Limb (tissue), 2 donors: ENCODE results near the gene TNFSF12.

ENCODE experiments used
- DNase-seq, 2 donors: peaks; one replicate each; pipeline ENCODE4 v3.0.0-alpha.2; 2016; ENCODE audit errors: extremely low spot score in 2 of 2

Gene TNFSF12

DNA sequence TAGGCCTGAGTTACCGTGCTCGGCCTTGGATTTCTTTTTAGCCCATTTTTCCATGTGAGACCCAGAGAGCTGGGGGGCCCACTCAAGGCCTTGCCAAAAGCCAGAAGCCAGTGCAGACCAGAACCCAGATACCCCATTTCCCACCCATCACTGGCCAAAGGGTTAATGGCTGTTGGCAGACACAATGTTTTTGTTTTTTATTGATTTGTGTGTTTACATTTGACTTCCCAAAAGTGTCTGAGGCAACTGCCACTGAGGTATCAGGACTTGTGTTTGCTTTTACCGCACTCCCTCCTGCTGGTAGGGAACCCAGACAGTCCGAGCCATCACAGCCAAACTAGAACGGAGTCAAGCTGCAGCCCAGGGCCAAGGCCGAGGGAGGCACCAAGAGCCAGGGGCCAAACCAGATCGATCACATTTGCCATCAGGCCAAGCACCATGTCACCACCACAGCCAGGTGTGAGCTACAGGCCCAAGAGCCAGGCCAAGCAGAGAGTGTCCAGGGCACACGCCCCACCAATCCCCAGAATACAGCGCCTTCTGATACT, 7.7 kb upstream of the TNFSF12 start:
- DNase-seq = no peak

DNA sequence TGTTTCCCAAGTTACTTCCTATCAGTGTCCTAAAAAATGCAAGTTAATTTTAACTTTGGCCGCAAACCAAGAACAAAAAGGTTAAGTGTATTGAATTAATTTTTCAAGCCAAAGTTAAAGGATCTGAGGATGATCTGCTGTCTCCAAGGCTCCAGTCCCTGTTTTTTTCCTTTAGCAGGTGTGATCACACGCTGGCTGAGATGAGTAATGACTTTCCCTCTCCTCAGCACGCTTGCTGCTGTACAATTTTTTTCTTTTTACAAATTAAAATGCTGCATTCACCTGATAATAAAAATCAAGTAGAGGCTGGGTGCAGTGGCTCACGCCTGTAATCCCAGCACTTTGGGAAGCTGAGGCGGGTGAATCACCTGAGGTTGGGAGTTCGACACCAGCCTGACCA, 3.9 kb upstream of the TNFSF12 start:
- DNase-seq = no peak

DNA sequence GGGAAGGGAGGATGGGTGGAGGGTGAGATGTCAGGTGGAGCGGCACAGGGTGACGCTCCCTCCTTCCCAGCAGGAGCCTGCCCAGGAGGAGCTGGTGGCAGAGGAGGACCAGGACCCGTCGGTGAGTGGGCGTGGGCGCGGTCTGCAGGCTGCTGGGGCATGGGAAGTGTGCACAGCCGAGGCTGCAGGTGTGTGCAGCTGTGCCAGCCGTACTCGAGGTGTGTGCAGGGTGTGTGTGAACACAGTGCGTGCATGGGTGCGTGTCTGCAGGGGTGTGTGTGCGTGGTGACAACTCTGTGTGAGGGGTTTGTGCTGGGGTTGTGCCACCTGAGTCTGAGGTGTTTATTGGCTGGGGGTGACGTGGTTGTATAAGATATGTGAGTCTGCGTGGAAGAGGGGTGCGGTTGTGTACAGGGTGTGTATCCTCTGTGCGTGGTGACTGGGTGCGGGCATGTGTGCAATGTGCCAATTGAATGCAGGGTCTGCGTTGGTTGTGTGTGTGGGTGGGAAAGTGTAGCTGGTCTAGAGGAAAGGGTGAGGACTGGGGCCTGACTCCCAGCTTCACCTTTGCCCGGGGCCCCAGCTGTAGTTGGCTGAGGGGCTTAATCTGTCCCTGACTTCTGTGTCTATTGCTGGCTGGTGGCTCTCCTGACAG, 670 bp downstream of the TNFSF12 start:
- no peak for DNase-seq

DNA sequence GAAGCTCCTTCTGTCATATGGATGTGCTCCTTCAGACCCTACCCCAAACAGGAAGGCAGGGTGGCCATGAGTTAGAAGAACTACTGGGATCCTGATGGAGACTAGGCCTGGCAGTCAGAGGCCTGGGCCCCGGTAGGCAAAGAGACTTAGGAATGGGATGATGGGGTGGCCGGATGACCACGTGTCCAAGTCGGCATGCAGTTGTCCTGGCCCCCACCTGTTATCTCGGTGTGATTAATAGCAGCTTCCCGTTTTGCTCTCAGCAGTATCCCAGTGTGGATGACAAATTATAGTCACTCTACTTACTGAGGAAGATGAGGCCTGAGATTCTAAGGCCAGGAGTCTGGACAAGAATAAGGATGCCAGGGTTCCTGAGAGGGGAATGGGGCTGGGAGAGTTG, 1.5 kb downstream of the TNFSF12 start:
- no peak for DNase-seq

DNA sequence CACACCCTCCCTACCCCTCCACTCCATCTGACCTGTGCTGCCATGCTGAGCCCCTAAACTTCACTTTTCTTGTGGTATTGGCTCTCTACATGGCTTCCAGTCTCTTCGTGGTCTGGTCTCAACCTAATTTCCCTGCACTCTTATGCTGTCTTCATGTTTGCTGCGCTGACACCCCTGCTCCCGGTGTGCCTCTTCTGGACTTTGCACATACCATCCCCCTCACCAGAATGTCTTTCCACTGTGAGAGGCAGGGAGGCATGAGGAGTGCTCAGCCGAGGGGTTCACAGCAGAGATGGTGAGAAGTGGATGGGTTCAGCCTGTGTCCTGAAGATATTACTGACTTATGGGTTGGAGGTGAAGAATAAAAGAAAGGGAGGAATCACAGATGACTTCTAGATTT, 2.5 kb downstream of the TNFSF12 start:
- no peak for DNase-seq

DNA sequence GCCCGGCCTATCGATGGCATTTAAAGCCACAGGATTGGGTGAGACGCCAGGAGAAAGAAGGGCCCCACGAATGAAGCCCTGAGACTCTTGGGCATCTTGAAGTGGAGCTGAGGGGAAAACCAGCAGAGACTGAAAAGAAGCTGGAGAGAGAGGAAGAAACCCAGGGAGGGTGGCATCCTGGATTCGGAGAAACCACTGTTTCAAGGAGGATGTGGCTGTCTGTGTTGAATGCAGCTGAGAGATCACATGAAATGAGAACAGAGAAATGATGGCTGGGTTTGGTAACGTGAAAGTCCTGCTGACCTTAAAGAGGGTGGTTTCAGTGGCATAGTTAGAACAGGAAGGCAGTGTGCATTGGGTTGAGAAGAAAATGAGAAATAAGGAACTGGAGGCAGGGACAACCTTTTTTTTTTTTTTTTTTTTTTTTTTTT, 3.8 kb downstream of the TNFSF12 start:
- no peak for DNase-seq

DNA sequence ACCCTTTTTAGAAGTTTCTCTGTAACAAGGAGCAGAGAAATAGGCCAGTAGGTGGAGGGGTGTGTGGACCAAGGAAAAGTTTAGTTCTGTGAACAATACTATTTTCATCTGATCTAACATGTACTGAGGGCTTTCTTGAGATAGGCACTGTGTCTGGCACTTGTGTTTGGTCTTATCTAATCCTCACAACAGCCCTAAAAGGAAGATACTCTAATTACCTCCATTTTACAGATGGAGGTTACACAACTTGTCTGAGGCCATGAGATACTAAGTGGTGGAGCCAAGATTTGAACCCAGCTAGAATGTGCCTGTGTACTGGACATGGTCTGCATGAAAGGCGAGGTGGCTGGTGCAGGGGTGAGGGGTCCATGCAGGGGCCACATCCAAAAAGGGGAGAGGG, 4.5 kb downstream of the TNFSF12 start:
- no peak for DNase-seq

DNA sequence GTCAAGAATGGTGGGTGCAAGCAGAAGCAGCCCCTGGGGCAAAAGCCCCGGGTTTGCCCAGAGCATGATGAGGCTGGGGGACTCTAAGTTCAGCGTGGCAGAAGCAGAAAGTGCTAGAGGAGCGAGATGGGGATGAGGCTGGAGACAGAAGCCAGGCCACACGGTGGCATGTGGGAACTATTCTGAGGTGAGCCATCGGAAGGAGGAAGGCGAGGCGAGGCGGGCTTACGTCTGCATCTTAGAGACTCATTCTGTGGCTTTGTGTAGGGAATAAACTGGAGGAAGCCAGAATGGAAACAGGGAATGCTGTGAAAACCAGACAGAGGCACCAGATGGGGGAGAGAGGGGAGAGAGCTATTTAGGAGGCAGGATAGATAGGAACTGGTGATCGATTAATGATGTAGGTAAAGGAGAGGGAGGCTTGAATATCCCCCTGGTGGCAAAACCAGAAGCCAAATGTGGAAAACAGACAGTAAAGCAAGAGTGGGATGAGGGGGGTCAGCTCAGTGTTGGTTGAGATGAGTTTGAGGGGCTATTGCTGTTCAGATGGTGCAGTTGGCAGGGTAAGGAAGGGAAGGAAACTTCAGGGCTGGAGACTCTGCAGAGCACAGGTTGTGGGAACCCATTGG, 6.6 kb downstream of the TNFSF12 start:
- no peak for DNase-seq

DNA sequence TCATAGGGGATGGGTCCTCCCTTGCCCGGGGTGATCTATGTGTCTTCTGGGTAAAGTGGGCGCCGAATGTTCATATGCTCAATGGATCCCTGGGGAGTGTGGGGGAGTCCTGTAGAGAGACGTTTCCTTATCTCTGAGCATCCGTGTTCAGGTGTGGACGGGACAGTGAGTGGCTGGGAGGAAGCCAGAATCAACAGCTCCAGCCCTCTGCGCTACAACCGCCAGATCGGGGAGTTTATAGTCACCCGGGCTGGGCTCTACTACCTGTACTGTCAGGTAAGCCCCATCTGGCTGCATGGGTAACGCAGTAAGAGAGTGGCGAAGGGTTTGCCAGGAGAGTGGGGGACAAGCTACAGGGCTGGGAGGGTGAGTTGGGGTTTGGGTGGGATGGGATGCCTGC, 7.8 kb downstream of the TNFSF12 start:
- DNase-seq = no peak

DNA sequence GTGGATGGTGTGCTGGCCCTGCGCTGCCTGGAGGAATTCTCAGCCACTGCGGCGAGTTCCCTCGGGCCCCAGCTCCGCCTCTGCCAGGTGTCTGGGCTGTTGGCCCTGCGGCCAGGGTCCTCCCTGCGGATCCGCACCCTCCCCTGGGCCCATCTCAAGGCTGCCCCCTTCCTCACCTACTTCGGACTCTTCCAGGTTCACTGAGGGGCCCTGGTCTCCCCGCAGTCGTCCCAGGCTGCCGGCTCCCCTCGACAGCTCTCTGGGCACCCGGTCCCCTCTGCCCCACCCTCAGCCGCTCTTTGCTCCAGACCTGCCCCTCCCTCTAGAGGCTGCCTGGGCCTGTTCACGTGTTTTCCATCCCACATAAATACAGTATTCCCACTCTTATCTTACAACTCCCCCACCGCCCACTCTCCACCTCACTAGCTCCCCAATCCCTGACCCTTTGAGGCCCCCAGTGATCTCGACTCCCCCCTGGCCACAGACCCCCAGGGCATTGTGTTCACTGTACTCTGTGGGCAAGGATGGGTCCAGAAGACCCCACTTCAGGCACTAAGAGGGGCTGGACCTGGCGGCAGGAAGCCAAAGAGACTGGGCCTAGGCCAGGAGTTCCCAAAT, 8.4 kb downstream of the TNFSF12 start:
- DNase-seq = no peak

DNA sequence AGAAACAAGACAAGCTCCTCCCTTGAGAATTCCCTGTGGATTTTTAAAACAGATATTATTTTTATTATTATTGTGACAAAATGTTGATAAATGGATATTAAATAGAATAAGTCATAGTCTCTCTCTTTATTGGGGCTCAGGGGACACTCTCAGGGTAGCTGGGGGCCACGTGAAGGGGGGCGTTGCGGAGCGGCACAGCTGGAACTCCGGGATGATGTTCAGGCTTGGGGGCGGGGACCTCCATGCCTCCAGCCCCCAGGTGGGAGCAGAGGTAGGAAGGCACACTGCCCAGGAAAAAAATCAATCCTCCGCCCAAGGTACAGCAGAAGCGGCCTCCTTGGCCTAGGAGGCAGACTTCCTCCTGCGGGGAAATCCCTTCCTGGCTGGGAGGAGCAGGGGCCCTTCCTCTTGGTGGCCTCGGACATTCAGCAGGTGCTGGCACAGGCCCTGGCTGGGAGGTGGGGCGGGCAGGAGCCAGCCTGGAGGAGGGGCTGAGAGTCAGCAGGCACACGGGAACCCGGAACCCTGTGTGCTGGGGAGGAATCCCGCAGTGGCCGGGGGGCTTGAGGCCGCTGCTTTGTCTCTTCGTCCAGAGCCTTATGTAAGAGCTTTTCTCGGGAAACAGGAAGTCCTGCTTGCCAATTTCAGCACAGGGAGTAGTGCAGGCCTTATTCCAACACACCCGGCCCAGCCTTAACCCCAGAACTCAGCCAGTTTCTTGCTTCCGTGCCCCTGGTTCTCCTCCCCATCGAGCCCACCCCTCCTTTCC, 9.1 kb downstream of the TNFSF12 start:
- peak; percentile 75 to 82 for DNase-seq

DNA sequence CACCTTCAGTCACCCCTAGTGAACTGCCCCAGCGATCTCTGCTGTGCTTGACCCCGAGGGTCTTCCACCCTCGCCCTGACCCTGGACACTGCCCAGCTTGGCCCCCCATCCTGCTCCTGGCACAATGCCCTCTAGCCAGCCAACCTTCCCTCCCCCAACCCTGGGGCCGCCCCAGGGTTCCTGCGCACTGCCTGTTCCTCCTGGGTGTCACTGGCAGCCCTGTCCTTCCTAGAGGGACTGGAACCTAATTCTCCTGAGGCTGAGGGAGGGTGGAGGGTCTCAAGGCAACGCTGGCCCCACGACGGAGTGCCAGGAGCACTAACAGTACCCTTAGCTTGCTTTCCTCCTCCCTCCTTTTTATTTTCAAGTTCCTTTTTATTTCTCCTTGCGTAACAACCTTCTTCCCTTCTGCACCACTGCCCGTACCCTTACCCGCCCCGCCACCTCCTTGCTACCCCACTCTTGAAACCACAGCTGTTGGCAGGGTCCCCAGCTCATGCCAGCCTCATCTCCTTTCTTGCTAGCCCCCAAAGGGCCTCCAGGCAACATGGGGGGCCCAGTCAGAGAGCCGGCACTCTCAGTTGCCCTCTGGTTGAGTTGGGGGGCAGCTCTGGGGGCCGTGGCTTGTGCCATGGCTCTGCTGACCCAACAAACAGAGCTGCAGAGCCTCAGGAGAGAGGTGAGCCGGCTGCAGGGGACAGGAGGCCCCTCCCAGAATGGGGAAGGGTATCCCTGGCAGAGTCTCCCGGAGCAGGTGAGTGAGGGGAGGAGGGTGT, 9.9 kb downstream of the TNFSF12 start, which contains the start of gene TNFSF13:
Gene TNFSF13 (plus strand): TSS at position 207 of the 776 bp plus-strand sequence. CDS start 290 bp downstream, at position 497.
- DNase-seq = no peak

DNA sequence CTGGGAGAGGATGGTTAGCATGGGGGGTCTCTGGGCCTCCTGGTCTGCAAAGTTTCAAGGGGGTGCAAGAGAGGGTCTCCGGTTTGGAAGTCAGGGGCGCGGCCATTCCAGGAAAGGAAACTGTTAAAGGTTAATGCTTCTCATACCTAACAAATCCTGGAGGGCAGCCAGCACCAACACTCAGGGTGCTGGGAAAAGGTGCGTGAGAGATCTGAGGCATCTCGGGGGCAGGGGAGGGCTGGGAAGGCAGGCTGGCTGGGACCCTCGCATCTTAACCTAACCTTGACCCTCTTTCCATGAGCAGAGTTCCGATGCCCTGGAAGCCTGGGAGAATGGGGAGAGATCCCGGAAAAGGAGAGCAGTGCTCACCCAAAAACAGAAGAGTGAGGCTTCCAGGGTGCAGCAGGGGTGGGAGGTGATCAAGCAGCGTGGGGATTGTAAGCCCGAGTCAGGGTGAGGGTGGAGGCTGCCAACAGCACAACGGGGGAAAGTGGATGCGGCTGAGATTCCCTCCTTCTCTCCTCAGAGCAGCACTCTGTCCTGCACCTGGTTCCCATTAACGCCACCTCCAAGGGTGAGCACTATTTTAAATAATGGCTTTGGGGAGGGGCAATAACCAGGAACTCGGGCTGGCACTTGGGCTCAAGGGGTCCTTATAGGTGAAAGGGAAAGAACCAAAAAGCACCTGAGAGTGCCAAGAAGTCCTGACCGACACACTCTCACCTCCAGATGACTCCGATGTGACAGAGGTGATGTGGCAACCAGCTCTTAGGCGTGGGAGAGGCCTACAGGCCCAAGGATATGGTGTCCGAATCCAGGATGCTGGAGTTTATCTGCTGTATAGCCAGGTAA, 10.7 kb downstream of the TNFSF12 start:
- no peak for DNase-seq

DNA sequence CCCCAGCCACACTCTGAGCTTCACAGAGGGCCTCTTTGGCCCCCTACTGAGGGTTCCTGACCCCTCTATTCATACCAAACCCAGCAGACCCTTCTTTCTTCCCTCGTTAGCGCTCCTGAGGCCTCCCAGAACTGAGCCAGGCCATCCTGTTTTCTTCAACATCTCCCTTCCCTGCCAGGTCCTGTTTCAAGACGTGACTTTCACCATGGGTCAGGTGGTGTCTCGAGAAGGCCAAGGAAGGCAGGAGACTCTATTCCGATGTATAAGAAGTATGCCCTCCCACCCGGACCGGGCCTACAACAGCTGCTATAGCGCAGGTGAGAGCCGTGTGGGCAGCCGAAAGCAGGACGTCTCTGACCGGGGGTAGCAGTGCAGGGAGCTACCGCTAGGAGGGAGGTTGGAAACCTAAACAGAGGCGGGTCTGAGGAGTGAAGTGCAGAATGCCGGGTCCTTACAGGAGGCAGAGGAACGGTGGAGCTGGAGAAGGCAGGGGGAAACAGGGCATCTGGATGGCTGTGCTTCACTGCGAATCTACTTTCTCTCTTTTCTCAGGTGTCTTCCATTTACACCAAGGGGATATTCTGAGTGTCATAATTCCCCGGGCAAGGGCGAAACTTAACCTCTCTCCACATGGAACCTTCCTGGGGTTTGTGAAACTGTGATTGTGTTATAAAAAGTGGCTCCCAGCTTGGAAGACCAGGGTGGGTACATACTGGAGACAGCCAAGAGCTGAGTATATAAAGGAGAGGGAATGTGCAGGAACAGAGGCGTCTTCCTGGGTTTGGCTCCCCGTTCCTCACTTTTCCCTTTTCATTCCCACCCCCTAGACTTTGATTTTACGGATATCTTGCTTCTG, 11.5 kb downstream of the TNFSF12 start:
- DNase-seq = peak; percentile 61 to 84

DNA sequence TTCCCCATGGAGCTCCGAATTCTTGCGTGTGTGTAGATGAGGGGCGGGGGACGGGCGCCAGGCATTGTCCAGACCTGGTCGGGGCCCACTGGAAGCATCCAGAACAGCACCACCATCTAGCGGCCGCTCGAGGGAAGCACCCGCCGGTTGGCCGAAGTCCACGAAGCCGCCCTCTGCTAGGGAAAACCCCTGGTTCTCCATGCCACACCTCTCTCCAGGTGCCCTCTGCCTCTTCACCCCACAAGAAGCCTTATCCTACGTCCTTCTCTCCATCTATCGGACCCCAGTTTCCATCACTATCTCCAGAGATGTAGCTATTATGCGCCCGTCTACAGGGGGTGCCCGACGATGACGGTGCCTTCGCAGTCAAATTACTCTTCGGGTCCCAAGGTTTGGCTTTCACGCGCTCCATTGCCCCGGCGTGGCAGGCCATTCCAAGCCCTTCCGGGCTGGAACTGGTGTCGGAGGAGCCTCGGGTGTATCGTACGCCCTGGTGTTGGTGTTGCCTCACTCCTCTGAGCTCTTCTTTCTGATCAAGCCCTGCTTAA, 12.2 kb downstream of the TNFSF12 start:
- peak; percentile 89 to 93 for DNase-seq

DNA sequence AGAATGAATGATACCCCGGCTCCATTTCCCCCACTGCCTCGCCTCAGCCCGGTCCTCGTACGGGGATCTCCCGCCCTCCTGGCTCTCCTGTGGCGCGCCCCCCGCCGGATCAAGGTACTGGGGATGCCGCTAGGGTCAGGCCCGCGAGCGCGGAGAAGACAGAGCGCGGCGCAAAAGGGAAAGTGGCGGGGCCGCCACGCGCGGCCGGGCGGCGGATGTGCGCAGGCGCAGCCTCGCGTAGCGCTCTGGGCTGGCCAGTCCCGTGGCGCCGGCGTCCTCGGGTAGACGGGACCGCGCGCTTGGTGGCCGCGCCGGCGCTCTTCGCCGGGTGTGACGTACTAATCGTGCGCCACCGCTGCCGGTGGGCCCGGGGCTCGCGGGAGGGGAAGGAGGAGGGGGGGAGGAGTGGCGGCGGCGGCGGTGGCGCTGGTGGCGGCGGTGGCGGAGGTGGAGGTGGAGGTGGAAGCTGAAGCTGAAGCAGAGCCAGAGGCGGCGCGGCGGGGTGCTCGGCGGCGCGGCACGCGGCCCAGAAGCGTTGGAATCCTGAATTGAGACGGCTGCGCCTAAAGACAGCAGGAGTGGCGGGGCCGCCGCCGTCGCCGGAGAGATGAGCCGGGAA, 12.8 kb downstream of the TNFSF12 start, which contains the start of gene SENP3:
Gene SENP3 (plus strand): TSS at position 331 of the 619 bp plus-strand sequence. CDS start 1,158 bp downstream, outside the sequence.
- peak; percentile 89 to 95 for DNase-seq

DNA sequence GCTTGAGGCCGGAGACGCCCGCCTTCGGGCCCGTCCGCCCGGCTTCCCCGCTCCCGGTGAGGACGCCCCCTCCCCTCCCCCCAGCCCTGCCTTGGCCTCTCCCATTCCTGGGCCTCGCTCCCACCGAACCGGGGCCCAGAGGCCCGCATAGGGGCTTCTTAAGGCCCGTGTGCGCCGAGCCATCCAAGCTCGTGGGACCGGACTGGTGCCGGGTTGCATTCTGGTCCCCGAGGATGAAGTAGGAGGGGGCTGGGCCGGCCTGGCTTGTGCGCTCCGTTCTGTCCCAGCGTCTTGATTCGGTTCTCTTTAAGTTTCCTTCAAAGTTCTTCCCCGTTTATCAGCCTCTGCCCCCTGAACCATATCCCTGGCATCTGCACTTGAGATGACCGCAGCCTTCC, 13.3 kb downstream of the TNFSF12 start:
- no peak for DNase-seq
